DOHH2 (cell line): ENCODE data around the gene ADGRA1.

Experiments used
- H3F3A ChIP-seq: fragments of 200-600 bp; sonication (generic), shearing (Covaris generic); 2 replicates; pipeline ENCODE4 v1.6.0; 2016; ENCODE audit warnings: antibody characterized with exemption, mild to moderate bottlenecking; ENCODE audit not compliant: control insufficient read depth, insufficient read depth
- H3K27ac ChIP-seq: fragments of 200-600 bp; sonication (generic); 2 replicates; pipeline ENCODE4 v1.5.1; 2014; ENCODE audit warnings: low read depth, mild to moderate bottlenecking, low read length, moderate library complexity
- H3K27me3 ChIP-seq: fragments of 200-600 bp; sonication (generic); 2 replicates; pipeline ENCODE4 v1.6.1; 2014; ENCODE audit warnings: mild to moderate bottlenecking, low read length, mixed read lengths; ENCODE audit not compliant: control insufficient read depth
- H3K36me3 ChIP-seq: fragments of 200-600 bp; sonication (generic); 2 replicates; pipeline ENCODE4 v1.6.1; 2014; ENCODE audit warnings: mild to moderate bottlenecking, low read length, moderate library complexity, mixed read lengths; ENCODE audit not compliant: control insufficient read depth
- H3K4me1 ChIP-seq: fragments of 200-600 bp; sonication (generic); 2 replicates; pipeline ENCODE4 v1.6.1; 2014; ENCODE audit warnings: mild to moderate bottlenecking, low read length, mixed read lengths; ENCODE audit not compliant: control insufficient read depth
- H3K4me2 ChIP-seq: fragments of 200-600 bp; sonication (generic); 2 replicates; pipeline ENCODE4 v1.6.0; 2014; ENCODE audit warnings: mild to moderate bottlenecking, low read length, moderate library complexity
- H3K4me3 ChIP-seq: fragments of 200-600 bp; sonication (generic); 2 replicates; pipeline ENCODE4 v1.5.1; 2014; ENCODE audit warnings: mild to moderate bottlenecking, low read length, mixed read lengths
- H3K79me2 ChIP-seq: fragments of 200-600 bp; sonication (generic); 2 replicates; pipeline ENCODE4 v1.6.1; 2014; ENCODE audit warnings: mild to moderate bottlenecking, low read length, mixed read lengths; ENCODE audit not compliant: control insufficient read depth
- H3K9me2 ChIP-seq: fragments of 200-600 bp; sonication (generic); replicated peaks from 2 replicates; pipeline ENCODE4 v1.6.1; 2014; ENCODE audit warnings: mild to moderate bottlenecking, low read length, mixed read lengths; ENCODE audit not compliant: control insufficient read depth
- H3K9me3 ChIP-seq: fragments of 200-600 bp; sonication (generic); 2 replicates; pipeline ENCODE4 v1.6.1; 2014; ENCODE audit warnings: antibody characterized with exemption, low read length, mixed read lengths; ENCODE audit not compliant: control insufficient read depth, insufficient read depth
- H4K20me1 ChIP-seq: fragments of 200-600 bp; sonication (generic); 2 replicates; pipeline ENCODE4 v1.6.0; 2014; ENCODE audit warnings: low read depth, mild to moderate bottlenecking, antibody characterized with exemption, low read length, moderate library complexity; ENCODE audit not compliant: control insufficient read depth, insufficient read depth
- CTCF ChIP-seq: fragments of 200-600 bp; sonication (generic); IDR thresholded peaks from one replicate; pipeline ENCODE4 v1.5.1; 2014; ENCODE audit warnings: antibody characterized with exemption, mild to moderate bottlenecking, low read depth, low read length; ENCODE audit not compliant: poor library complexity, severe bottlenecking
- EZH2phosphoT487 ChIP-seq: fragments of 200-600 bp; sonication (generic); IDR thresholded peaks from 2 replicates; pipeline ENCODE4 v1.6.1; 2017; ENCODE audit warnings: borderline replicate concordance, mild to moderate bottlenecking, antibody characterized with exemption, low read length, moderate library complexity, mixed read lengths

The ADGRA1 gene

GRCh38 chr10:133162178-133162909 lies 74.6 kb downstream of the ADGRA1 start:
- TF ChIP-seq EZH2phosphoT487 (no peak), CTCF (no peak)
- H3K36me3 ChIP-seq = no peaks in the 10 kb centered on the region
- H3K4me2 ChIP-seq = no peak overlapping the region
- H3K4me3 ChIP-seq = no peak overlapping the region
- no peaks in the 10 kb centered on the region for H3K79me2 ChIP-seq
- no peaks in the 10 kb centered on the region for H3F3A ChIP-seq
- H3K27me3 ChIP-seq = no peaks in the 10 kb centered on the region
- H3K9me3 ChIP-seq = peaks cover 12% of the 10 kb centered on the region; the same call in 1 of the 2 replicates
- no peaks in the 10 kb centered on the region for H3K4me1 ChIP-seq
- no peaks in the 10 kb centered on the region for H3K9me2 ChIP-seq
- no peaks in the 10 kb centered on the region for H4K20me1 ChIP-seq
- no peak overlapping the region for H3K27ac ChIP-seq

GRCh38 chr10:133162910-133163856 lies 75.5 kb downstream of the ADGRA1 start:
- H3F3A ChIP-seq = no peaks in the 10 kb centered on the region
- H4K20me1 ChIP-seq = no peaks in the 10 kb centered on the region
- no peaks in the 10 kb centered on the region for H3K9me2 ChIP-seq
- H3K27me3 ChIP-seq = no peaks in the 10 kb centered on the region
- TF ChIP-seq CTCF (no peak), EZH2phosphoT487 (no peak)
- H3K4me3 ChIP-seq = no peak overlapping the region
- H3K27ac ChIP-seq = no peak overlapping the region
- no peaks in the 10 kb centered on the region for H3K4me1 ChIP-seq
- H3K4me2 ChIP-seq = no peak overlapping the region
- no peaks in the 10 kb centered on the region for H3K79me2 ChIP-seq
- H3K36me3 ChIP-seq = no peaks in the 10 kb centered on the region
- peaks cover 17% of the 10 kb centered on the region; the same call in 1 of the 2 replicates for H3K9me3 ChIP-seq

DNA sequence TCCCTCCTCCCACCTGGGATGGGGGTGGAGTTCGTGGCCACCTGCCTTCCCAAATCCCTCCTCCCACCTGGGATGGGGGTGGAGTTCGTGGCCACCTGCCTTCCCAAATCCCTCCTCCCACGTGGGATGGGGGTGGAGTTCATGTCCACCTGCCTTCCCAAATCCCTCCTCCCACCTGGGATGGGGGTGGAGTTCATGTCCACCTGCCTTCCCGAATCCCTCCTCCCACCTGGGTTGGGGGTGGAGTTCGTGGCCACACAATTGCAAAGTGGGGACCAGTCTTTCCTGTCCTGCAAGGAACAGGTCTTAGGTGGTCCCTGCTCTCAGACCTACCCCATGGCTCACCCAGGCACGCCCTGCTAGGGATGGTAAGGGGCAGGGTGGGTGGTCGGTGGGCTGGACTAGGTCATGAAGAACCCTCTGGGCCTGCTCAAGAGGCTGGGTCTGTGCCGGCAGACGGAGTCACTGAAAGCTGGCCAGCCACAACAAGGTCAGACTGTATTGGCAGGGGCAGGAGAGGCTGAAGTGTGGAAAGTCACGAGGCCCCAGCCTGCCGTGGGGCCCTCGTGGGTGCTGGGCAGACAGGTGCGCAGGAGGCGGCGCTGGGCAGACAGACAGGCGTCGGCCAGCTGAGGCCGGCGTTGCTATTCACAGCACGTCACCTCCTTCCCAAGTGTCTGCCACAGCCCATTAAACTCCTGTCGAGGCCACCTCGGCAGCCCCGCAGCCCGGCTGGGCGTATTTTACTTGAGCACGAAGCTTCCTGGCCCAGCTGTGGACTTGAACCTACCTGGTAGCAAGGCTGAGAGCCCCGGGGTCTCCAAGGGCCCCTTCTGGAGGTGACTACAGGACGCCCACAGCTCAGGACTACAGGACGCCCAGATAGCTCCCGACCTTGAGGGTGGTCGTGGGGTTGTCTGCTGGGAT lies 76.4 kb downstream of the ADGRA1 start:
- H3K27ac ChIP-seq = no peak overlapping the region
- H3K9me2 ChIP-seq = no peaks in the 10 kb centered on the region
- H3K79me2 ChIP-seq = no peaks in the 10 kb centered on the region
- peaks cover 18% of the 10 kb centered on the region; the same call in 1 of the 2 replicates for H3K9me3 ChIP-seq
- no peak overlapping the region for H3K4me3 ChIP-seq
- H3K36me3 ChIP-seq = no peaks in the 10 kb centered on the region
- H3F3A ChIP-seq = no peaks in the 10 kb centered on the region
- H4K20me1 ChIP-seq = no peaks in the 10 kb centered on the region
- H3K4me1 ChIP-seq = no peaks in the 10 kb centered on the region
- no peak overlapping the region for H3K4me2 ChIP-seq
- TF ChIP-seq EZH2phosphoT487 = no peak
- TF ChIP-seq CTCF = no peak
- no peaks in the 10 kb centered on the region for H3K27me3 ChIP-seq
